Neural cell (in vitro differentiated cells): ENCODE data around the gene CDH12. TPM values are rescaled to one million over a fixed set of nuclear protein-coding genes. Genes with fewer than 3 reads are reported as not detected.

ENCODE experiments used
- H2AFZ ChIP-seq: fragments of 200-600, 300-800 bp; sonication (generic), shearing (Covaris generic); 2 replicates; pipeline ENCODE4 v1.6.0; 2014; ENCODE audit warnings: low read depth, mild to moderate bottlenecking, antibody characterized with exemption, low read length, moderate library complexity
- H3F3A ChIP-seq: fragments of 200-600 bp; shearing (Covaris generic); 2 replicates; pipeline ENCODE4 v1.6.1; 2016; ENCODE audit warnings: mild to moderate bottlenecking, moderate library complexity, mixed read lengths, antibody characterized with exemption, low read length; ENCODE audit not compliant: insufficient read depth, poor library complexity, severe bottlenecking
- H3K27ac ChIP-seq: fragments of 200-600, 300-800 bp; sonication (generic), shearing (Covaris generic); 2 replicates; pipeline ENCODE4 v1.5.1; 2014; ENCODE audit warnings: mild to moderate bottlenecking, low read length, moderate library complexity
- H3K27me3 ChIP-seq: fragments of 300-800, 200-600 bp; sonication (generic), shearing (Covaris generic); 2 replicates; pipeline ENCODE4 v1.6.0; 2014; ENCODE audit warnings: mild to moderate bottlenecking, low read depth, low read length, moderate library complexity; ENCODE audit not compliant: insufficient read depth
- H3K36me3 ChIP-seq: fragments of 300-800, 200-600 bp; sonication (generic), shearing (Covaris generic); 2 replicates; pipeline ENCODE4 v1.5.1; 2014; ENCODE audit warnings: mild to moderate bottlenecking, antibody characterized with exemption, low read length, moderate library complexity; ENCODE audit not compliant: insufficient read depth
- H3K4me2 ChIP-seq: fragments of 300-800, 200-600 bp; sonication (generic), shearing (Covaris generic); 2 replicates; pipeline ENCODE4 v1.6.0; 2014; ENCODE audit warnings: mild to moderate bottlenecking, low read length
- H3K4me3 ChIP-seq: fragments of 300-800, 200-600 bp; sonication (generic), shearing (Covaris generic); 2 replicates; pipeline ENCODE4 v1.5.1; 2014; ENCODE audit warnings: mild to moderate bottlenecking, low read length, moderate library complexity
- H3K79me2 ChIP-seq: fragments of 200-600 bp; shearing (Covaris generic); replicated peaks from 2 replicates; pipeline ENCODE4 v1.6.0; 2014; ENCODE audit warnings: mild to moderate bottlenecking, low read length, moderate library complexity; ENCODE audit not compliant: insufficient read depth
- H3K9ac ChIP-seq: fragments of 300-800, 200-600 bp; sonication (generic), shearing (Covaris generic); 2 replicates; pipeline ENCODE4 v1.6.1; 2016; ENCODE audit warnings: mild to moderate bottlenecking, low read length, mixed read lengths
- H3K9me2 ChIP-seq: fragments of 200-600 bp; shearing (Covaris generic); 2 replicates; pipeline ENCODE4 v1.6.1; 2016; ENCODE audit warnings: mild to moderate bottlenecking, low read length, mixed read lengths; ENCODE audit not compliant: insufficient read depth
- H3K9me3 ChIP-seq: fragments of 200-600, 300-800 bp; sonication (generic), shearing (Covaris generic); 2 replicates; pipeline ENCODE4 v1.6.1; 2016; ENCODE audit warnings: mild to moderate bottlenecking, mixed run types, low read length, moderate library complexity, mixed read lengths
- H4K20me1 ChIP-seq: fragments of 200-600 bp; shearing (Covaris generic); 2 replicates; pipeline ENCODE4 v1.6.1; 2016; ENCODE audit warnings: mild to moderate bottlenecking, mixed run types; ENCODE audit not compliant: insufficient read depth
- CTCF ChIP-seq: fragments of 450-650 bp; IDR thresholded peaks from 2 replicates; pipeline ENCODE4 v1.5.1; 2014; ENCODE audit warnings: antibody characterized with exemption, mild to moderate bottlenecking, moderate library complexity; ENCODE audit not compliant: poor library complexity, severe bottlenecking
- EP300 ChIP-seq: fragments of 450-650 bp; conservative IDR thresholded peaks from 2 replicates; pipeline ENCODE4 v1.6.1; 2014; ENCODE audit warnings: antibody characterized with exemption, mild to moderate bottlenecking, moderate library complexity; ENCODE audit not compliant: poor library complexity, severe bottlenecking
- EZH2 ChIP-seq: fragments of 200-600, 300-800 bp; shearing (Covaris generic), sonication (generic); IDR thresholded peaks from 2 replicates; pipeline ENCODE4 v1.6.1; 2014; ENCODE audit warnings: antibody characterized with exemption, low read length, borderline replicate concordance, mild to moderate bottlenecking; ENCODE audit not compliant: insufficient read depth, poor library complexity, severe bottlenecking
- MXI1 ChIP-seq: fragments of 450-650 bp; conservative IDR thresholded peaks from 2 replicates; pipeline ENCODE4 v1.6.1; 2014; ENCODE audit warnings: antibody characterized with exemption, mild to moderate bottlenecking; ENCODE audit not compliant: poor library complexity, severe bottlenecking
- POLR2AphosphoS5 ChIP-seq: IDR thresholded peaks from 2 replicates; pipeline ENCODE4 v1.6.1; 2012
- RAD21 ChIP-seq: fragments of 450-650 bp; conservative IDR thresholded peaks from 2 replicates; pipeline ENCODE4 v1.6.1; 2014; ENCODE audit warnings: antibody characterized with exemption, mild to moderate bottlenecking, moderate library complexity
- REST ChIP-seq: IDR thresholded peaks from 2 replicates; pipeline ENCODE4 v1.6.1; 2012; ENCODE audit warnings: borderline replicate concordance
- SMC3 ChIP-seq: fragments of 450-650 bp; conservative IDR thresholded peaks from 2 replicates; pipeline ENCODE4 v1.6.1; 2014; ENCODE audit warnings: antibody characterized with exemption, mild to moderate bottlenecking, moderate library complexity; ENCODE audit not compliant: poor library complexity
- TAF1 ChIP-seq: IDR thresholded peaks from 2 replicates; pipeline ENCODE4 v1.6.1; 2012; ENCODE audit warnings: low read depth
- polyA plus RNA-seq: library from polyadenylated mRNA; depleted of rRNA; stranded (reverse); fragments of >200 nt; gene quantifications from 2 replicates; pipeline ENCODE4 v1.2.3, GENCODE V29; 2014

The CDH12 gene
- polyA plus RNA-seq, 1 donor from 2014 or later, result 2.1 TPM

- no peaks in the 10 kb centered on the region for H4K20me1 ChIP-seq
- H3K27me3 ChIP-seq, result no peaks in the 10 kb centered on the region
- H3K9ac ChIP-seq, result no peak overlapping the region
- no peak for TF ChIP-seq CTCF
- H3F3A ChIP-seq, result no peaks in the 10 kb centered on the region
- H3K4me3 ChIP-seq, result no peak overlapping the region
- no peaks in the 10 kb centered on the region for H3K79me2 ChIP-seq
- no peak overlapping the region for H3K27ac ChIP-seq
- H3K9me3 ChIP-seq, result no peaks in the 10 kb centered on the region
- no peaks in the 10 kb centered on the region for H3K9me2 ChIP-seq
- H2AFZ ChIP-seq, result no peak overlapping the region
- H3K4me2 ChIP-seq, result no peak overlapping the region
- H3K36me3 ChIP-seq, result no peaks in the 10 kb centered on the region
Observed at GRCh38 chr5:22488427-22488826, 364.7 kb downstream of the CDH12 start.

- H3K4me2 ChIP-seq, result no peak overlapping the region
- H4K20me1 ChIP-seq, result no peaks in the 10 kb centered on the region
- TF ChIP-seq EP300 (no peak), POLR2AphosphoS5 (no peak), TAF1 (no peak), MXI1 (no peak), REST (no peak), EZH2 (no peak), RAD21 (no peak), CTCF (no peak), SMC3 (no peak)
Observed at GRCh38 chr5:22480305-22480704, 372.8 kb downstream of the CDH12 start.

More at GRCh38 chr5:22480305-22480704, 372.8 kb downstream of the CDH12 start:
- Histone ChIP-seq H3K9me3 (no peaks in the 10 kb centered on the region), H3K9me2 (no peaks in the 10 kb centered on the region), H3K79me2 (no peaks in the 10 kb centered on the region), H2AFZ (no peak overlapping the region), H3K27me3 (no peaks in the 10 kb centered on the region), H3K9ac (no peak overlapping the region), H3K4me3 (no peak overlapping the region), H3K36me3 (no peaks in the 10 kb centered on the region), H3K27ac (no peak overlapping the region), H3F3A (no peaks in the 10 kb centered on the region)
